ENCODE measurements around the gene GRIK1.

DNA sequence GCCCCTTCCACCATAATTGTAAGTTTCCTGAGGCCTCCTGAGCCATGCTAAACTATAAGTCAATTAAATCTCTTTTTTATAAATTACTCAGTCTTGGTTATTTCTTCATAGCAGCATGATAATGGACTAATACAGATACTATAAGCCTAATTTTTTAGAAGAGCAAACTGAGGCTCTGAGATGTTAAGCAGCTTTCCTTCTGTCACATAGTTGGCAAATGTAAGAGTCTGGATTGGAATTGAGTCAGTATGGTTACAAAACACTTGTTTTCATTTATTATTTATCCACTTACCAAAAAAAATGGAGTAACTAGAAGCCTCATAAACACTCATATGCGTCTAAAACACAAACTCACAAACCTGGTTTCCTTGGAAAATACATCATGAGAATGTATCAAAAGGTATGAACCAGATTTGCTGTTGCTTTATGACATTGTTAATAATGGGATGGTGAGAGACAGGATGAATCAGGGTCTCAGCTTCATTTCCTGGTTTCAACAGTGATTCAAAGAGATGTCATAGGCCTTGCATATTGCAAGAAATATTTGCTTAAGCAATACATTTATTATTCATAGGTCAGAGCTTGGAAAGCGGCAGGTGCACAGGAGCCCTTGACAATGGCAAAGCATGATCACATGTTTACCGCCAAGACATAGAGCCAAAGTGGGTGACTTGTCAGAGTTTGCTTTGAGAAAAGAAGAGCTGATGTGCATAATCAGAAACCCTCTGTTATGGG is 221.5 kb downstream of the GRIK1 start:
- TF ChIP-seq, protein P1, sequence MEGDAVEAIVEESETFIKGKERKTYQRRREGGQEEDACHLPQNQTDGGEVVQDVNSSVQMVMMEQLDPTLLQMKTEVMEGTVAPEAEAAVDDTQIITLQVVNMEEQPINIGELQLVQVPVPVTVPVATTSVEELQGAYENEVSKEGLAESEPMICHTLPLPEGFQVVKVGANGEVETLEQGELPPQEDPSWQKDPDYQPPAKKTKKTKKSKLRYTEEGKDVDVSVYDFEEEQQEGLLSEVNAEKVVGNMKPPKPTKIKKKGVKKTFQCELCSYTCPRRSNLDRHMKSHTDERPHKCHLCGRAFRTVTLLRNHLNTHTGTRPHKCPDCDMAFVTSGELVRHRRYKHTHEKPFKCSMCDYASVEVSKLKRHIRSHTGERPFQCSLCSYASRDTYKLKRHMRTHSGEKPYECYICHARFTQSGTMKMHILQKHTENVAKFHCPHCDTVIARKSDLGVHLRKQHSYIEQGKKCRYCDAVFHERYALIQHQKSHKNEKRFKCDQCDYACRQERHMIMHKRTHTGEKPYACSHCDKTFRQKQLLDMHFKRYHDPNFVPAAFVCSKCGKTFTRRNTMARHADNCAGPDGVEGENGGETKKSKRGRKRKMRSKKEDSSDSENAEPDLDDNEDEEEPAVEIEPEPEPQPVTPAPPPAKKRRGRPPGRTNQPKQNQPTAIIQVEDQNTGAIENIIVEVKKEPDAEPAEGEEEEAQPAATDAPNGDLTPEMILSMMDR (conservative IDR thresholded peaks at IDR 0.05) = no peak
- no peak for TF ChIP-seq ZFX (IDR thresholded peaks at IDR 0.05)

Data from C4-2B (cell line).